Endodermal cell (in vitro differentiated cells): ENCODE results near the gene TFR2. TPM values are rescaled to one million over a fixed set of nuclear protein-coding genes. Genes with fewer than 3 reads are reported as not detected.
A peak's percentile ranks its signal among the peaks of the same experiment; 100 is the strongest.

Source experiments
- DNase-seq: peaks from one replicate; pipeline ENCODE4 v3.0.0-alpha.2; 2017
- H3K27ac ChIP-seq: 2 replicates; pipeline ENCODE4 v1.5.1; 2013; ENCODE audit warnings: mild to moderate bottlenecking, low read depth, low read length, moderate library complexity
- H3K27me3 ChIP-seq: 2 replicates; pipeline ENCODE4 v1.6.1; 2013; ENCODE audit warnings: mild to moderate bottlenecking, low read length, moderate library complexity; ENCODE audit not compliant: insufficient read depth, control insufficient read depth, poor library complexity, severe bottlenecking
- H3K36me3 ChIP-seq: 2 replicates; pipeline ENCODE4 v1.7.0; 2013; ENCODE audit warnings: mild to moderate bottlenecking, low read length, moderate library complexity; ENCODE audit not compliant: control insufficient read depth, insufficient read depth
- H3K4me1 ChIP-seq: one replicate; pipeline ENCODE4 v1.7.0; 2013; ENCODE audit warnings: low read length; ENCODE audit not compliant: control insufficient read depth, insufficient read depth
- H3K4me3 ChIP-seq: 2 replicates; pipeline ENCODE4 v1.5.1; 2013; ENCODE audit warnings: mild to moderate bottlenecking, low read length, moderate library complexity
- H3K9ac ChIP-seq: 2 replicates; pipeline ENCODE4 v1.6.1; 2013; ENCODE audit warnings: mild to moderate bottlenecking, low read length, moderate library complexity; ENCODE audit not compliant: poor library complexity, severe bottlenecking; ENCODE audit errors: extremely low read depth
- H3K9me3 ChIP-seq: 2 replicates; pipeline ENCODE4 v1.6.1; 2013; ENCODE audit warnings: mild to moderate bottlenecking, low read length, moderate library complexity; ENCODE audit not compliant: control insufficient read depth
- H3K27ac Mint-ChIP-seq: 2 replicates; pipeline ENCODE4 v1.8.0; 2020; ENCODE audit warnings: mixed read lengths
- H3K27me3 Mint-ChIP-seq: 2 replicates; pipeline ENCODE4 v1.8.0; 2021; ENCODE audit warnings: mild to moderate bottlenecking, mixed read lengths; ENCODE audit not compliant: insufficient read depth
- H3K36me3 Mint-ChIP-seq: 2 replicates; pipeline ENCODE4 v1.8.0; 2020; ENCODE audit warnings: low read depth, mixed read lengths
- H3K4me1 Mint-ChIP-seq: 2 replicates; pipeline ENCODE4 v1.8.0; 2020; ENCODE audit warnings: mixed read lengths
- H3K4me3 Mint-ChIP-seq: 2 replicates; pipeline ENCODE4 v1.8.0; 2020; ENCODE audit warnings: mild to moderate bottlenecking, moderate library complexity, mixed read lengths
- H3K9me3 Mint-ChIP-seq: 2 replicates; pipeline ENCODE4 v1.8.0; 2020; ENCODE audit warnings: mild to moderate bottlenecking, mixed read lengths
- WGBS, 2 experiments: methylation state at CpG; one replicate each; pipeline versions ENCODE4 v1.1.5 to v1.1.7; 2013; ENCODE audit warnings: missing lambda C conversion rate in 2 of 2, mixed read lengths in 1 of 2; ENCODE audit not compliant: insufficient coverage in 1 of 2, insufficient read length in 1 of 2; 5-methylcytosine and 5-hydroxymethylcytosine counted together
- long read RNA-seq, 4 experiments: library from polyadenylated mRNA in 2 of 4; library from RNA in 1 of 4; library from capped mRNA in 1 of 4; stranded (forward) in 3 of 4; unstranded in 1 of 4; transcript quantifications; one replicate each; pipeline ENCODE4 v2.0.0, GENCODE V29; 2020 to 2021; ENCODE audit warnings: inconsistent platforms in 1 of 4
- polyA plus RNA-seq, 2 experiments: library from polyadenylated mRNA; stranded (reverse); fragments of 50-300 nt; gene quantifications; one replicate each; pipeline ENCODE4 v1.2.3, GENCODE V29; 2013
- total RNA-seq, 2 donors: library from RNA; stranded (reverse); fragmentation: NEBNext Ultra II Directional in 1 of 2; extraction: Animal tissue kit (Norgen Biotek cat#: 25700) in 1 of 2; gene quantifications; 2 replicates in 1 of 2; 3 replicates in 1 of 2; pipeline ENCODE4 v1.2.1, GENCODE V29; 2021
- TF ChIP-seq, protein P1 (sequence below): fragments of 200-600 bp; sonication (generic); conservative IDR thresholded peaks from 2 replicates; pipeline ENCODE4 v1.5.0; 2021; ENCODE audit warnings: antibody characterized with exemption, mild to moderate bottlenecking

The TFR2 gene
- total RNA-seq = 1 to 10 TPM; 1.4 to 2.1 TPM
- 1.7 TPM for polyA plus RNA-seq (2013, experiment 1 of 2)
- polyA plus RNA-seq (2013, experiment 2 of 2) = 1.2 TPM
- long read RNA-seq, experiment 1 = 0 reads
- long read RNA-seq, experiment 2, partial matches to known transcripts = 0 of 1 reads
- long read RNA-seq, experiment 2, other reads (novel, unspliced or antisense) = 1 of 1 reads
- long read RNA-seq, experiment 3, partial matches to known transcripts = 0 of 4 reads
- long read RNA-seq, experiment 3, other reads (novel, unspliced or antisense) = 1 of 4 reads
- long read RNA-seq, experiment 4, partial matches to known transcripts = 1 of 2 reads
- long read RNA-seq, experiment 4, other reads (novel, unspliced or antisense) = 0 of 2 reads

DNA sequence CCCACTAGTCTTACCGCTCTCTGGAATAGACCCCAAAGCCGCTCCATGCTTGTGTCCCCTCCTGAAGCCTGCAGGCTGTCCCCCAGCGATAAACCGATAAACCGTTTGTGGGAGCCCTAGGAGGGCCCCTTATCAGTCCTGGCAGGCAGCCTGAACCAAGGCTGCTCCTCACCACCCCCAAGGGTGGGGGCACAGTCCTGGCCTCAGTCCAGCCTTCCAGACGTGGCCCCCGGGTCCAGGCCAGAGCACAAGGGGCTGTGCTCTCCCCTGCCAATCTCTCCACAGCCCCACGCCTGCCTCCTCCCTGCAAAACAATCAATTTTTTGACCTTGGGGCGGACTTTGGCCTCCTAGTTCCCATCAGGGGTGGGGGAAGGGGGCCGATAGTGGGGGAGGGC is at the start of gene TFR2:
TSS of gene TFR2 (minus strand) at position 90 of the 397 bp plus-strand sequence. CDS start at position 47, 43 bp downstream.
- Mint-ChIP-seq H3K4me1 (no peaks in the 10 kb centered on the region), H3K36me3 (no peaks in the 10 kb centered on the region), H3K27ac (no peak within 1 kb of the TSS), H3K27me3 (peaks cover 12% of the 10 kb centered on the region), H3K9me3 (no peaks in the 10 kb centered on the region), H3K4me3 (no peak within 1 kb of the TSS)
- Histone ChIP-seq H3K27me3 (no peaks in the 10 kb centered on the region), H3K4me1 (no peaks in the 10 kb centered on the region), H3K4me3 (no peak within 1 kb of the TSS), H3K36me3 (no peaks in the 10 kb centered on the region), H3K9ac (no peak within 1 kb of the TSS), H3K27ac (no peak within 1 kb of the TSS), H3K9me3 (no peaks in the 10 kb centered on the region)
- DNase-seq = no peak
- TF ChIP-seq, protein P1, sequence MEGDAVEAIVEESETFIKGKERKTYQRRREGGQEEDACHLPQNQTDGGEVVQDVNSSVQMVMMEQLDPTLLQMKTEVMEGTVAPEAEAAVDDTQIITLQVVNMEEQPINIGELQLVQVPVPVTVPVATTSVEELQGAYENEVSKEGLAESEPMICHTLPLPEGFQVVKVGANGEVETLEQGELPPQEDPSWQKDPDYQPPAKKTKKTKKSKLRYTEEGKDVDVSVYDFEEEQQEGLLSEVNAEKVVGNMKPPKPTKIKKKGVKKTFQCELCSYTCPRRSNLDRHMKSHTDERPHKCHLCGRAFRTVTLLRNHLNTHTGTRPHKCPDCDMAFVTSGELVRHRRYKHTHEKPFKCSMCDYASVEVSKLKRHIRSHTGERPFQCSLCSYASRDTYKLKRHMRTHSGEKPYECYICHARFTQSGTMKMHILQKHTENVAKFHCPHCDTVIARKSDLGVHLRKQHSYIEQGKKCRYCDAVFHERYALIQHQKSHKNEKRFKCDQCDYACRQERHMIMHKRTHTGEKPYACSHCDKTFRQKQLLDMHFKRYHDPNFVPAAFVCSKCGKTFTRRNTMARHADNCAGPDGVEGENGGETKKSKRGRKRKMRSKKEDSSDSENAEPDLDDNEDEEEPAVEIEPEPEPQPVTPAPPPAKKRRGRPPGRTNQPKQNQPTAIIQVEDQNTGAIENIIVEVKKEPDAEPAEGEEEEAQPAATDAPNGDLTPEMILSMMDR = no peak
- 84 to 100% methylated on average over 4 to 9 of the region's 10 CpGs for WGBS, 2 experiments

DNA sequence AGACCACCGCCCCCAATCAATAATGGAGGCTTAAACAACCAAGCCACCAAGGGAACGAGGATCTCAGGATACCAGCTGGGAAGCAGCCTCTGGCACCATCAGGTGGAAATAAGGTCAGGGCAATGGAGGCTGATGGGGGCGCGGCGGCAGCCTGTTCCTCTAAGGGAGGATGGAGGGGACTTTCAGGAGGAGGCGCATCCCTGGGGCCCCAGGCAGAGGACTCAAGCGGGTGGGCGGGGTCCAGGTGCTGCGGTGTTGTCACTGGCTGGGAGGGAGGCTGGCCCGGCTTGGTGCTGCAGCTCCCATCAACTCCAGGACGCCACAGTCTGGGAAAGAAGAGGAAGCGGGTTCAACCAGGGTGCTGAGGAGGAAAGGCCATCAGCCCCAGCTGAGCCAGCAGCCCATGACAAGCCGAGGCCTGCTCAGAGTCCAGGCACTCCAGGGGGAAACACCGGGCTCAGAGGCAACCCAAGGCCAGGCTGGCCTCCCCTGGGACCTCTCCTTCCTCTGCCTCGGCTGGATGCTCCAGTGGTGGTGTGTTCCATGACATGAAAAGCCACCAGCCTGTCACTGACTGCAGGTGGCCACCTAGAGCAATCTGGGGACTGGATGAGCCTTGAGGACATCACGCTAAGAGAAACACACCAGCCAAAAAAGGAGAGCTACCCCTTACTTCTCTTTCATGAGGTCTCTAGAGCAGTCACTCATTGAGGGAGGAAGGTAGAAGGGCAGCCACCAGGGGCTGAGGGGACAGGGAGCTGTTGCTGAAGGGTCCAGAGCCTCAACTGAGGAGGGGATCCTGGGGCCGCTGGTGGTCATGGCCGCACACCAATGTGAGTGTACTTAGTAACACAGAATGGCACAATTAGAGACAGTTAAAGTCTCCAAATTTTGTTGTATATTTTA is 48.1 kb upstream of the TFR2 start:
- Mint-ChIP-seq H3K9me3 (no peaks in the 10 kb centered on the region), H3K4me3 (no peak overlapping the region), H3K27ac (no peak overlapping the region), H3K36me3 (peaks cover 33% of the 10 kb centered on the region), H3K27me3 (no peaks in the 10 kb centered on the region), H3K4me1 (peaks cover 19% of the 10 kb centered on the region)
- TF ChIP-seq, protein P1 = peak; percentile 32
- Histone ChIP-seq H3K4me1 (peaks cover 12% of the 10 kb centered on the region), H3K9me3 (no peaks in the 10 kb centered on the region), H3K36me3 (peaks cover 42% of the 10 kb centered on the region), H3K4me3 (no peak overlapping the region), H3K27ac (no peak overlapping the region), H3K9ac (no peak overlapping the region), H3K27me3 (no peaks in the 10 kb centered on the region)
- 94 to 98% methylated on average over 8 to 18 of the region's 18 CpGs for WGBS, 2 experiments
- no peak for DNase-seq

DNA sequence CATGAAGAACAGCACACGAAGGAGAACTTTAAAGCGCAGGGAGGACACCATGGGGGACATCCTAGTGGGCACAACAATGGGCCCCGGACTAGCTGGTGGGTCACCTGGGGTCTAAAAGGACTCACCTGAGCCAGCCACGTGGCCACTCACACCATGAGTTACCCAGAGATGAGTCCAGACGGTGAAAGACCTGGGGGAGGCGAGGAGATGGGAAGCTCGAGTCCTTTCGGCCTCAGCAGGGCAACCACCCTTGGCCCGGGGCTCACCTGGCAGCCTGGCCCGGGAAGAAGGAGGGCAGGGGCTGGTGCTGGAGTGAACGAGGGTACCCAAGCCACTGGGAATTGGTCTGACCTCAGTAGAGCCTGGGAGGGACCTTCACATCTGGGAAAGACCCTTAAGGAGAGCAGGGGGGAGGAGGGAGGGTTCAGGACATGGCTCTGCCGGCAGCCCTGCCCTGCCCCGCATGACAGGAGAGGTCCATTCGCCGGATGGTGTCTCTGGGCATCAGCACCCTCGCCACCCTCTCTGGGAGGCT is 47.0 kb upstream of the TFR2 start:
- peaks cover 42% of the 10 kb centered on the region for H3K36me3 ChIP-seq
- Mint-ChIP-seq H3K36me3 (peaks cover 34% of the 10 kb centered on the region), H3K4me3 (no peak overlapping the region), H3K4me1 (peaks cover 19% of the 10 kb centered on the region), H3K27ac (no peak overlapping the region), H3K27me3 (no peaks in the 10 kb centered on the region), H3K9me3 (no peaks in the 10 kb centered on the region)
- no peak for DNase-seq
- no peak overlapping the region for H3K27ac ChIP-seq
- TF ChIP-seq, protein P1 = no peak
- no peak overlapping the region for H3K9ac ChIP-seq
- H3K4me1 ChIP-seq = peaks cover 12% of the 10 kb centered on the region
- H3K9me3 ChIP-seq = no peaks in the 10 kb centered on the region
- 96% methylated on average over 4 to 16 of the region's 16 CpGs for WGBS, 2 experiments
- no peak overlapping the region for H3K4me3 ChIP-seq
- H3K27me3 ChIP-seq = no peaks in the 10 kb centered on the region
